GOT3 (cell line): Measurements from ENCODE around the gene NUAK1.

Source experiments
- DNase-seq: peaks from one replicate; lab custom pipeline; 2025; ENCODE audit warnings: mixed read lengths; lab: John Stamatoyannopoulos, UW

Gene NUAK1

GRCh38 chr12:106082216-106083175, 56.3 kb downstream of the NUAK1 start:
- no peak for DNase-seq

- no peak for DNase-seq
These were observed 57.1 kb downstream of the NUAK1 start for GRCh38 chr12:106081606-106082005.

- DNase-seq, result no peak
These were observed 58.0 kb downstream of the NUAK1 start for GRCh38 chr12:106080791-106081170.

DNA sequence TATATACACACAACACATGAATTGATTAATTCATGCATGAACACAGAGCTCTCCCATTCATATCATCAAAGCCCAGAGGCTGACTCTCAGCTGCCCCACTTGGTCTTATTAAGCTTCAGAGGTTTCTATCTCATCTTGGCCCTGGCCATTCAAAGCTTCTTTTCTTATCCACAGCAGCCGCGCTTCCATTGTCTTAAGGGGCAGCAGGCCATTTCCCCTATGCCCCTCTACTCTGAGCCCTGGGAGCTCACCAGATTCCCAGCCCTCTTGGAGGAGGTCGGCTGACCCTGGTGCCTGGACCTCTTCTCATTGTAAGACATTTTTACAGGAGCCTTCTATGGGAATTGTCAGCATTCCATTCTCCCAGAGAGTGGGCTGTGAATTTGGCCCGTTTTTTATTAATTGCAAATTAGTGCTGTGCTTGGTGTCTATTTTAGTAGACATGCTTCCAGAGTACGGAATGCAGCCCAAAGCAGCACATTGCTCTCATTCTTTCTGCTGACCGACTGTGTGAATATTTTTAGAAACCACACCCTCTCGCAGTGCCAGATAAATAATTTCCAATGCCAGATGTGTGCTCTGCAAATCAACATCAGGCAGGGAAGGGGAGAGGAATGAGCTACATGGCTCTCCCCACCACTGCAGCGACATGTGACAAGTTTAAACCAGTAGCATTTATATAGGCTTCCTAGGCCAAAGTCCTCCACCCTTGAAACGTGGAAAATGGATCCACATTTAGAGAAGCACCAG, 58.5 kb downstream of the NUAK1 start:
- DNase-seq, result no peak

DNA sequence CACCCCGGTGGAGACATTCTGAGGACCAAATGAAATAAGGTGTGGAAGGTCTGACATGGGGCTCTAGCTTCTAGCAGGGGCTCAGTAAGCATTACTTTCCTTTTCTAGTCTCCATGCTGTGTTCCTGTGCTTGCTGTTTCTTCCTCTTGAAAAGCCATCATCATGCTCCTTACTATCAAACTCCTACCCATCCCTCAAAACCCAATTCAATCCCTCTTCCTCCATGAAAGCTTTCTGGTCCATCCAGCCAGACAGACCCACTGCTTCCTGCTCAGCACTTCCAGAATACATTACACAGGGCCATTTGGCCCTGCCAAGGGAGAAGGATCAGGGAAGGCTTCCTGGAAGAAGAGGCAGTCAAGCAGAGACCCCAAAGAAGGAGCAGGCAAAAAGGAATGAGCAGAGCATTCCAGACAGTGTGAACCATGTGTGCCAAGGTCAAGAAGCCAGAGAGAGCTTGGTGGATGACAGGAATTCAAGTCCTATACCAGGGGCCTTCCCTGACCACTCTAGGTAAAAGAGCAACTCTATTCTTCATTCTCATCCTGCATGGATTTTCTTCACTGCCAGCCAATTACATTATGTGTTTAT, 59.5 kb downstream of the NUAK1 start:
- DNase-seq, result no peak

DNA sequence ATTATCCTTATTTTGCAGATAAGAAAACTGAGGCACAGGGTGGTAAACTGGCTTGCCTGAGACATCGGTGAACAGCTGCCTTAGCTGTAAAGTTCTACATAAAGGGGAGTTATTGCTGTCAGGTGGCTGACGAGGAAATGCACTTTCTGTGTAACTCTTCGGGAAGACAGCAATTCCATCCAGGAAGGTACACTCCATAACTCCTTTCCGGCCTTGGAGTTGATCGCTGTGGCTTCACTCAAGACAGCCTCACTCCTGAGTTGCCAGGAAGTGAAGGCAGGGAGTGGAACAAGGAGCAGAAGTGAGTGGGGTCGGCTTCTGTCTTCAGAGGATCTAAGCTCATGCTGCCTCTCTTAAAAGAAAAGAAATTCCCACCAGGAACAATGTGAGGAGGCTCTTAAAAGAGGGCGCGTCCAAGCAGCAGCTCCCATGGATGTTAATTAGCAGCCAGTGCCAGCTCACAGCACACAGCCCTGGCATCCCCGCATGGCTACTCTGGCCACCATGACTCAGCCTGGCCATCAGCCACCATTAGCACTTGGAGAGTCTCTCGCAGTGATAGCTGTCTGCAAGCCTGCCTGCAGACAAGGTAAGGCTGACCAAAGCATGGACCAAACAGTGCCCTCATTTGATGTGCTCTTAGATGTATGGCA, 60.3 kb downstream of the NUAK1 start:
- DNase-seq, result no peak

DNA sequence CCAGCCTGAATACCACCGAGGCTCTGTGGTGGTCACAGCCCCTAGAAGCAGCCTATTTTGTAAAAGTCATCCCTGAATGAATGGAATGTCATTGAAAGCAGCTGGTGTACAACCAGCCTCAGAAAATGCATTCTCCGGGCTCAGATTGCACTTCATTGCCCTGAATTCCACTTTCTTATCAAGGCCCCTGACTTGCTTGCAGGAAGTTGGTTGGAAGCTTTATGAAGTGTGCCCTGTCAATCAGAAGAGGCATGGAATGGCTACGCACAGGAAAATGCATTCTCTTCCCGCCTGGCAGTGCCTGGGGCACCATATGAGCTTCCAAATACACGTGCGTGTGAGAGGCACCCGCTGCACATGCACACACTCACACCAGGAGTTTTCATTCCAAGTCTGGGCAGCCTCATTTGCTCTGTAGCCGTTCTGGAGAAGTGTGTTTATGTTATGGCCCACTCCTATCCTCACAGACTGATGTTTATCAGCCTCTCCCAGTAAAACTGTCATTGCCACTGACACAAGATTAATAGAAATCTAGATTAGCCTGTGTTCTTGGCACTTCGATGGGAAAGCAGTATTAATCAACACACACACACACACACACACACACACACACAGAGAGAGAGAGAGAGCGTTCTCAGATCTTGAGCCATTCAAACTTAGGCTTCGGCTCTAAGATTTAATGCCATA, 63.9 kb downstream of the NUAK1 start:
- no peak for DNase-seq

DNA sequence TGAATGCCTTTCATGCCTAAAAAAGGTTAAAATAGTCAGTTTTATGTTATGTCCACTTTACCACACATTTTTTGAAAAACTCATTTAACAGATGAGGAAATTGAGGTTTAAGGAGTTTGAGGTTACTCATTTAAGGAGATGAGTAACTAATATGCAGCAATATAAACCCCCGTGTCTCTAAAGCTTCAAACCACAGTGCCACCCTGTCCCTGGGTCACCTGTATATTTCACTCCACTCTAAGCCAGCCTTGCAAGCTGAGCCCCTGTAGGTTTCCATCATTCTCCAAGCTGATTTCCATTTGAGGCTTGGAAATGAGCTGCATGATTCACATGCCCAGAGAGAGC, 64.4 kb downstream of the NUAK1 start:
- DNase-seq, result no peak

- no peak for DNase-seq
These were observed 65.6 kb downstream of the NUAK1 start for GRCh38 chr12:106073179-106073578.

- no peak for DNase-seq
These were observed 66.0 kb downstream of the NUAK1 start for GRCh38 chr12:106072751-106073150.

DNA sequence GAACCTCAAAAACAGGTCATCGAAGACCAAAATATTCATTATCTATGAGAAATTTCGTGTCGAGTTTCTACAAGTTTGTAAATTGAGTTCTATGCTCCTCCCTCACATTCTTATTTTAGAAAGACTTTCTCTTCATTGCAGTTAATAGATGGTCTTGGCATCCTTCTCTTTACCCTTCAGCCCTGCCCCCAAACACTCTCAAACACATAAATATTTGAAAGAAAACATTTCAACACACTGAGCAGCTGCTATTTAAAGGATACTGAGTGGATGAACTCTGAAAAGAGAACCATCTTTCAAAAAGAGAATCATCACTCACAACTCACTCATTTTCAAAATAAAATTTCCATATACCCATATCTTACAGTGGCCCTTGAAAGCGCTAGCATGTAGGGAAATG, 67.1 kb downstream of the NUAK1 start:
- no peak for DNase-seq

- DNase-seq, result no peak
These were observed 68.1 kb downstream of the NUAK1 start for GRCh38 chr12:106070611-106071010.

- no peak for DNase-seq
These were observed 68.6 kb downstream of the NUAK1 start for GRCh38 chr12:106070147-106070546.

DNA sequence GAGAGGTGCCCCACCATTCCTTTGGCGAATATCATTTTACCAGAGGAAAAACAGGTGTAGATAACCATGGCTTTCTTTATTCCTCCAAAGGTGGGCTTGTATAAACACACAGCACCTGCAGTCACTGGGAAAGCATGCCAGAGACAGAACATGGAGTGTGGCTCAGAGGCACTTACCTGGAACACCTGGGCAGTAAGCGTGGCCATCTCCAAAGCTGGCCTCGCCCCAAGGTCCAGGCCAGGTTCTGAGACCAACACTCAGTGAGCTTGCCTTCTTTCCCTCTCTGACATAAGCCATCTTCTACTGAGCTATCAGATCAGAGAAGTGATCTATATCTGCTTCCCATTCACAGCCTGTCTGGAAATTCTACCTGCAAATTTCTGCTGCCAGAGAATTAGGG, 70.5 kb downstream of the NUAK1 start:
- no peak for DNase-seq

- no peak for DNase-seq
These were observed 71.0 kb downstream of the NUAK1 start for GRCh38 chr12:106067606-106068205.

GRCh38 chr12:106066726-106067325, 71.9 kb downstream of the NUAK1 start:
- DNase-seq, result no peak

GRCh38 chr12:106066051-106066705, 72.6 kb downstream of the NUAK1 start:
- DNase-seq, result no peak

GRCh38 chr12:106065506-106065905, 73.2 kb downstream of the NUAK1 start:
- no peak for DNase-seq

DNA sequence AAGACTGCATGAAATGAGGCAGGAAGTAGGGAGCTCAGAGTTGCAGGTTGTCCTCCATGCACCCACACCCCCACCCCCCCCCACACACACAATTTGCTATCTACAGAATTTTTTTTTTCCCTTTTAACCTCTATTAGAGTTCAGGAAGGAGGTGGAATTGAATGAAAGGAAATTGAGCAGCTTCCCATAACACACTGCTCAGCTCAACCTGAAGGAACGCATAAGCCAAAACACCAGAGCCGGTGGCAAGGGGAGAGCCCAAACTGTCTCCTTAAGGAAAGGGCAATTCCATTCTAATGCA, 74.1 kb downstream of the NUAK1 start:
- DNase-seq, result no peak
